GM12878 (cell line): Measurements from ENCODE around the gene AP1AR. TPM values are rescaled to one million over a fixed set of nuclear protein-coding genes. Genes with fewer than 3 reads are reported as not detected.

Experiments
- ATF3 ChIP-seq: IDR thresholded peaks from 2 replicates; pipeline ENCODE4 v1.6.1; 2011; ENCODE audit warnings: low read depth, mild to moderate bottlenecking, low read length, moderate library complexity, borderline replicate concordance; ENCODE audit errors: extremely low read depth
- BACH1 ChIP-seq: fragments of 450-650 bp; IDR thresholded peaks from 2 replicates; pipeline ENCODE4 v1.6.1; 2017; ENCODE audit warnings: mild to moderate bottlenecking, borderline replicate concordance
- CHD2 ChIP-seq: IDR thresholded peaks from 2 replicates; pipeline ENCODE4 v1.6.1; 2011; ENCODE audit warnings: low read depth, low read length, improper control_type of control experiment, borderline replicate concordance
- CHD4 ChIP-seq: fragments of 200-600 bp; sonication (generic); IDR thresholded peaks from 2 replicates; pipeline ENCODE4 v1.6.1; 2016; ENCODE audit warnings: mild to moderate bottlenecking
- E2F8 ChIP-seq: fragments of 450-650 bp; IDR thresholded peaks from 2 replicates; pipeline ENCODE4 v1.6.1; 2018; ENCODE audit warnings: mild to moderate bottlenecking, low read depth, moderate library complexity; ENCODE audit not compliant: partially characterized antibody
- EED ChIP-seq: sonication (generic); IDR thresholded peaks from 2 replicates; pipeline ENCODE4 v1.6.1; 2016; ENCODE audit warnings: antibody characterized with exemption, low read depth
- FOS ChIP-seq: IDR thresholded peaks from 3 replicates; pipeline ENCODE4 v1.6.1; 2011; ENCODE audit warnings: borderline replicate concordance; ENCODE audit not compliant: insufficient read length; ENCODE audit errors: extremely low read depth
- IKZF2 ChIP-seq, 2 experiments: fragments of 450-650 bp; IDR thresholded peaks; 2 replicates each; pipeline ENCODE4 v1.6.1; 2017; ENCODE audit warnings: mild to moderate bottlenecking in 2 of 2, moderate library complexity in 2 of 2
- IRF4 ChIP-seq: IDR thresholded peaks from 2 replicates; pipeline ENCODE4 v1.6.1; 2011; ENCODE audit warnings: low read depth, low read length
- NFXL1 ChIP-seq: fragments of 450-650 bp; IDR thresholded peaks from 2 replicates; pipeline ENCODE4 v1.6.1; 2017; ENCODE audit warnings: antibody characterized with exemption, mild to moderate bottlenecking, borderline replicate concordance
- NKRF ChIP-seq: fragments of 450-650 bp; conservative IDR thresholded peaks from 2 replicates; pipeline ENCODE4 v1.6.1; 2017; ENCODE audit warnings: mild to moderate bottlenecking, moderate library complexity
- NR2C1 ChIP-seq: fragments of 450-650 bp; IDR thresholded peaks from 2 replicates; pipeline ENCODE4 v1.6.1; 2017; ENCODE audit warnings: antibody characterized with exemption, mild to moderate bottlenecking, moderate library complexity
- PAX5 ChIP-seq: IDR thresholded peaks from 2 replicates; pipeline ENCODE4 v1.6.1; 2011; ENCODE audit warnings: low read depth, low read length, borderline replicate concordance
- PKNOX1 ChIP-seq: fragments of 450-650 bp; IDR thresholded peaks from 2 replicates; pipeline ENCODE4 v1.6.1; 2016; ENCODE audit warnings: mild to moderate bottlenecking
- POU2F2 ChIP-seq: IDR thresholded peaks from 3 replicates; pipeline ENCODE4 v1.6.1; 2011; ENCODE audit warnings: low read depth, mild to moderate bottlenecking, low read length, borderline replicate concordance
- RAD21 ChIP-seq: IDR thresholded peaks from 2 replicates; pipeline ENCODE4 v1.6.1; 2011; ENCODE audit warnings: mild to moderate bottlenecking, low read depth, low read length, moderate library complexity; ENCODE audit not compliant: insufficient read depth
- TARDBP ChIP-seq: IDR thresholded peaks from 2 replicates; pipeline ENCODE4 v1.6.1; 2016; ENCODE audit warnings: borderline replicate concordance
- ZNF687 ChIP-seq: fragments of 450-650 bp; IDR thresholded peaks from 2 replicates; pipeline ENCODE4 v1.6.1; 2017; ENCODE audit warnings: mild to moderate bottlenecking, moderate library complexity
- polyA plus RNA-seq, 11 experiments: library from polyadenylated mRNA; depleted of rRNA in 4 of 11; unstranded in 6 of 11; stranded (reverse) in 5 of 11; fragments of >200 nt; fragmentation: Nextera tagmentation in 4 of 11; fragmentation: Illumina TruSeq in 1 of 11; extraction: Ambion mirVana in 4 of 11; extraction: Trizol in 1 of 11; gene quantifications; 1 replicate in 1 of 11; 2 replicates in 10 of 11; pipeline versions ENCODE4 v1.2.1 to v1.2.3, GENCODE V29; 2011 to 2016; ENCODE audit warnings: inconsistent platforms in 2 of 11, missing spikeins in 2 of 11, low read depth in 1 of 11
- total RNA-seq, 4 experiments: library from RNA; depleted of rRNA in 3 of 4; stranded (reverse); fragments of >200 nt in 3 of 4; fragmentation: Illumina TruSeq in 1 of 4; extraction: Trizol in 1 of 4; gene quantifications; 2 replicates each; pipeline versions ENCODE4 v1.2.1 to v1.2.3, GENCODE V29; 2013 to 2021

The AP1AR gene
- total and polyA plus RNA-seq, 10 of the 15 experiments (the other 5 are each of a cell fraction or from before 2014, with no cell fraction given), result 5.6 to 29.1 (median 16.3) TPM

- TF ChIP-seq POU2F2 (peak; percentile 32; the same call in 1 of the 3 replicates), IKZF2 (IDR thresholded peaks at IDR 0.05) (no peak), ZNF687 (peak; percentile 3; the same call in 1 of the 2 replicates), IRF4 (no peak), NFXL1 (no peak), PAX5 (0 out of 2 replicates have a peak, but pooled peaks have one; percentile 19), CHD2 (0 out of 2 replicates have a peak, but pooled peaks have one; percentile 30), PKNOX1 (peak; percentile 22), NR2C1 (no peak), TARDBP (no peak), E2F8 (peak; percentile 63), EED (no peak; the same call in 1 of the 2 replicates), BACH1 (peak; percentile 67), CHD4 (no peak), NKRF (peak; percentile 96), ATF3 (no peak), FOS (no peak), RAD21 (peak; percentile 28; the same call in 1 of the 2 replicates)
Measured at GRCh38 chr4:112231779-112232713, at the start of gene AP1AR (continued).
